Astrocyte of the hippocampus (primary cell): ENCODE measurements around the gene CHRNA3.
"Not testable (repeated sequence)": the region's sequence is repeated elsewhere in the genome, so short reads cannot be mapped to it uniquely, and the experiment has no call there.

Experiments used
- DNase-seq: peaks from one replicate; pipeline ENCODE4 v3.0.0; 2011; ENCODE audit warnings: low read depth, low spot score

Gene CHRNA3

GRCh38 chr15:78560201-78560600 is 60.6 kb downstream of the CHRNA3 start:
- DNase-seq, result not testable (repeated sequence)

- no peak for DNase-seq
Observed at GRCh38 chr15:78552597-78552996, 68.2 kb downstream of the CHRNA3 start.

- no peak for DNase-seq
Observed at GRCh38 chr15:78551902-78552301, 68.9 kb downstream of the CHRNA3 start.

GRCh38 chr15:78550815-78551214 is 70.0 kb downstream of the CHRNA3 start:
- DNase-seq, result no peak

GRCh38 chr15:78550194-78550593 is 70.6 kb downstream of the CHRNA3 start:
- no peak for DNase-seq
